Effector CD8-positive, alpha-beta T cell (primary cell): ENCODE measurements around the gene SUN3.

ENCODE experiments used
- DNase-seq: peaks from one replicate; lab custom pipeline; 2025; lab: John Stamatoyannopoulos, UW
- total RNA-seq, 4 experiments: gene quantifications; one replicate each; lab custom pipeline; 2026; lab: John Stamatoyannopoulos, UW

Gene SUN3, protein sequence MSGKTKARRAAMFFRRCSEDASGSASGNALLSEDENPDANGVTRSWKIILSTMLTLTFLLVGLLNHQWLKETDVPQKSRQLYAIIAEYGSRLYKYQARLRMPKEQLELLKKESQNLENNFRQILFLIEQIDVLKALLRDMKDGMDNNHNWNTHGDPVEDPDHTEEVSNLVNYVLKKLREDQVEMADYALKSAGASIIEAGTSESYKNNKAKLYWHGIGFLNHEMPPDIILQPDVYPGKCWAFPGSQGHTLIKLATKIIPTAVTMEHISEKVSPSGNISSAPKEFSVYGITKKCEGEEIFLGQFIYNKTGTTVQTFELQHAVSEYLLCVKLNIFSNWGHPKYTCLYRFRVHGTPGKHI
- total RNA-seq = 0 reads per million in 4 experiments

DNA sequence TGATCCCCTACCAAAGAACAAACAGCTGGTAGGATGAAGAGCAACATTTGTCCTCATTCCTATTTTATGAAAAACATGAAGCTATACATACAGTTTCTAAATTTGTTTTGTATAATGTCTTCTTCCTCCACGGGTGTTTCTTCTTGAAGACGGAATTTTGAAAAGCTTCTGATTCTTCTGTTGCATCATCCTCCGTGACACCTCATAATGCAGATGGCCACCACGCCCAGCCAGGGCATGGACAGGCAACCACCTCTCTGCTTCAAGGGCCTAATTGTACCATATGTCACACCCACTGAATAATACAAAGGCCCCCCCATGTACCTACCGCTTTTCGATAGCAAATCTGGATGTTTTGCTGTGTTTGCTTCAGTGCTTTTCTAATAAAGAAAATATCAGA lies at the start of gene SUN3:
SUN3 (minus strand) TSS at position 170 of the 400 bp plus-strand sequence; CDS start at position 1, 169 bp downstream.
- no peak for DNase-seq

DNA sequence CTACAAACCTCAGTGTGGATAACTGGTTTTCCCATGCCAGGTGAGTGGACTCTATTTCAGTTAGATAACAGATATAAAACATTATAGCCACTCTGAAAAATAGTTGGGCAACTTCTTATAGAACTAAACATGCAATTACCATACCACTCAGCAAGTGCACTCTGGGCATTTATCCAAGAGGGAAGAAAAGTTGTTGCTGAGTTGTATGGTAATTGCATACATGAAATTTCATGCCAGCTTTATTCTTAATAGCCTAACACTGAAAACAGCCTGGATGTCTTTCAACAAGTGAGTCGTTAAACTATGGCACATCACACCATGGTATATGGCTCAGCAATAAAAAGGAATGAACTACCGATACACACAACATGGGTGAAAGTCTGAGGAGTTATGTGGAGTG lies 49.6 kb upstream of the SUN3 start:
- no peak for DNase-seq

DNA sequence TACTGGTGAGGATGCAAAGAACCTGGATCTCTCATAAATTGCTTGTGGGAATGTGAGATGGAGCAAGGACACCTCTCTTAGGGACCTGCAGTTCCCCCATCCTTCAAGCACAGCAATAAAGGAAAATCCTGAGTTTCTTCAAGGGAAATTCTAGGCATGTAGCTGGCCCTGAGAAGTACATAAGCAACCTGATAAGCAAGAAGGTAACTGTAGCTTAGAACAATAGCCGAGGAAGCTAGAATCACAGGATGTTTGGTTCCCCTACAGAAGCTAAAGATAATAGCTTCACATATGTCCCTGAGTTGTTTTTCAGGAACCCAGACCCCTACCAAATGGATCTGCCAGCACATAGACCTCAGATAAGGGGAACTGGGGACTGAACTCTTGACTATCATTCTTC lies 48.5 kb upstream of the SUN3 start:
- no peak for DNase-seq

DNA sequence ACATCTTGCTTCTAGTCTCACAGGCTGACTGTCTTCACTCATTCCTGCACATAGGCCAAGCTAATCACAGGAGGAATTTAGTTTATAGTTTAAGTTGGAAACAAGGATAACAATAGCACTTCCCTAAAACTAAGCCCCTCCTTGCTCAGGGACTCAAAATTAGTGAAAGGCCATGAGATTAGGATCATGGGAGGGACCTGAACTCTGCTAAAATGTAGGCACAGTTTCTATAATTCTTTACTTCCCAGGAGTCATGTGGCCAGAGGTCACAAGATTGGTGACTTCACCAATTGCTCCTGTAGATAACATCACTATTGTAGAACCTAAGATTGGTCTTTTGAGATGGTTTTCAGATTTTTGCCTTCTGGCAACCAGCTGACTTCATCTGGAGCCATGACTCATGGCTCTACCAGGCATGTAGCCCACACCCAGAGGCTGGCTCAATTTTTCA lies 45.3 kb upstream of the SUN3 start:
- no peak for DNase-seq

DNA sequence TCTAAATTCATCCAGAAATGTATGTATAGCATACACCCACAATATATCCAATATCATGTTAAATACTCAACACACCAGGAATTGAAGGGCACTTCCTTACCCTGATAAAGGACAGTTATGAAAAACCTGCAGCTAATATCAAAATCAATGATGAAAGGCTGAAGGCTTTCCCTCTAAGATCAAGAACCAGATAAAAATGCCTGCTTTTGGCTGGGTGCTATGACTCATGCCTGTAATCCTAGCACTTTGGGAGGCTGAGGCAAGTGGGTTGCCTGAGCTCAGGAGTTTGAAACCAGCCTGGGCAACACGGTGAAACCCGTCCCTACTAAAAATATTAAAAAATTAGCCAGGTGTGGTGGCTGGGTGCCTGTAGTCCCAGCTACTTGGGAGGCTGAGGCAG lies 38.6 kb upstream of the SUN3 start:
- DNase-seq = no peak

DNA sequence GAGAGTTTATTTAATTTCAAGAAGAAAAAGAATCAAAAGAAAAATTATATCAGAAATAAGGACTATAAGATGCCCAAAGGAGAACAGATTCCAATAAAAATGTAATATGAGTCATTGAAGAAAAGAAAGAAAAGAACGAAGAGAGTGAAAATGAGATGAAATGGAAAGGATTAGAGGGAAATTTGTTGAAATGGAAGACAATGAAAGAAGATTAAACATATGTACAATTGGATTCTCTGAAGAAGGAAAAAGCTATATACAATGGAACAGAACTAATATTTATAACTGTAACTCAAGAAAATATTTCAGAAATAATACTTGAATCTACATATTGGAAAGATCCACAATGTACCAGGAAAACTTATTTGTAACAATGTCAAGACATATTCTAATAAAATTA lies 35.1 kb upstream of the SUN3 start:
- no peak for DNase-seq

DNA sequence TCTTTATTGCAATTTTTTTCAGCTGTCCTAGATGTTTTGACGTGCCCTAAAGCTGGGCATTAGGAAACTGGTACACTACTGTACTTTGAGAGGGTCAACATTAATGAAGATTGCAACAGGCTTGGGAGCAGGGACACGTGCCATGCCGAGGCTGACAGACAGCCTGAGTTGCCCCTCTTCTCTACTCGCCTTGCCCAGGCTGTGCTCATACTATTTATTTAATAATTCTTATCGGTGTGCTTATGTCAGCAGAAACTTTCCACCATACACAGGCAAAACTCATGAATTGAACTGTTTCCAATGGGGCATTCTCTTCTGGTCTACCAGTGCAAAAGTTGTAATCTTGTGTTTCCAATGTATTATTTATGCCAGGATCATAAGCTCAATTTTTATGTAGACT lies 30.8 kb upstream of the SUN3 start:
- no peak for DNase-seq

DNA sequence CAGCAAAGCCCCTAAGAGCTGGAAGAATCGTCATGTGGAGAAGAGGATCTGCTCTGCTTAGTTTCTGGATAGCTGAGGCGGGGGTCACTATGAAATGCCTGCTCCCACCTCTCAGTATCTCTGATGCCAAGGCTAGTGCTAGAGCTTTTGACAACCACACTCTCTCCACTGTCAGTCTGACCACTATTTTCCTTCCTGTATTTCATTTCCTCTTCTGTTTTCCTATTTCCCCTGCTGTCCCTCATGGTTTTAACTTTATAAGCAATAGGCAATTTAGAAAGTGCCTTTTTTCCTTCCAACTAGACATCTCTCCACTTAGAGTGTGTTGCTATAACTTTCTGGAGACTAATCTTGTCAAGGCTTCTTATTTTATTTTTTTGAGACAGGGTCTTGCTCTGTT lies 30.1 kb upstream of the SUN3 start:
- DNase-seq = no peak

DNA sequence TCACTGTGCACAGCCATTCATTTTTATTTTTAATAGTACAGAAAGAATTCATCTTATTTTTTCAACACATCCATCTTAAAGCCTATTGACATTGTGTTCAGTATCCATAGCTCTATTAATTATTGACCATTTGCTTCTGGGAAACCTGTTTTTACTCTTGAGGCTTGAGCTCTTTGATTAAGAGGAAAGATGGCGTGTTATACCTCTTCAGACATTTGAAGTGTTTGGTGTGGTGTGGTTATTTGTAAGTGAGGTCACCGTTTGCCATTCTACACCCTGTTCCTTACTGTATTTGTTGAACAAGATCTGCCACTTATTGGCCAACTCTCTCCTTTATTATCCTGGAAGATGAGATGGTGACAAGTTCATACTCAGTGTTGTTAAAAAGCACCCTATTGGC lies 24.8 kb upstream of the SUN3 start:
- DNase-seq = no peak

DNA sequence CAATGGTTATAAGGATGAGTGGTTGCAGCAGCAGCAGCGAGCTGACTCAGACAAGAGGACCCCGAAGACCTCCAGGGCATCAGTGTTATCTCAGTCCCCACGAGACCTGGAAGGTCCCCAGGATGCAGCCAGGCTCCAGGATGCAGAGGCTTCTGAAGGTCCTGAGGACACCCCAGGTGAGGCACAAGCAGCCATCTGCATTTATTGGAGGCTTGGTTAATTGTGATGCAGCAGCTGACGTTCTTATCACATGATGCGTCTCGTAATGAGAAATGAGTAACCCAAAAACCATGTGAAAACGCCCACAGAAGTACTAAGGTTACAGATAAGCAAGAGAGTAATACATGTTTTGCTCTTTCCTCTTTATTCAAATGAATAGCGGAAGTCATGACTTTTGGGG lies 23.8 kb upstream of the SUN3 start:
- DNase-seq = no peak

DNA sequence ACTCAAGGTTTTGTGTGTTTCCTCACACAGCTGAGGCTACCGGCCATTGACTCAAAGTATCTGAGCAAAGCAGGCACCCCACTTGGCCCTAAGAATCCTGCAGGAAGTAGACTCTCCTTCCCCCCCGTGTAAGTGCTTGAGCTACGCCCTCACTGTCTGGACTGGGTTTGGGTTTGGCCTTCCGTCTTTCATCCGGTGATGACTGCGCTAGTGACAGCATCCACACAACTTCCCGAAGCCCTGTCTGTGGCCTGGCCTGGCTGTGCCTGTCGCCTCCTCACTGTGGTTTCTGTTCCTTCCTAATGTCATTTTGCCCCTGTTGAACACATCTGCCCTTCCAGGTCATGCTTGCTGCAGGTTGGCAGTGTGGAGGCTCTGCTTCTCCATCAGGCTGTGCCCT lies 20.9 kb upstream of the SUN3 start:
- no peak for DNase-seq

DNA sequence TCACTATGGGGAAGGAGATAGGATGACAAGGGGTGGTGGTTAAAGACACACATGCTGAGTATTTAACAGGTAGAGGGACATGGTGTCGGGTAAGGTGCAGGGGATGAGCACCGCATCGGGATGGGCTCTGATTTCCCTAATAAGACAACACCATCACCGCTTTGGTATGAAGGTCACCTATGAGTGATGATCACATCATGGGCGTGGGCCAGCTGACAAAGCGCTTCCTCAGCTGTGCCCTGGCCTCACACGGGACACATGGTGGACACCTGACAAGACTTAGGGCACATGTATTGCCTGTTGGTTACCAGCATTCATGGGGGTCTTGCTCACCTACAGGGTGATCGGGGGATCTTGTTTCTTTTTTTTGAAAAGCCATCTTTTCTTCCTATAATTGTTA lies 19.2 kb upstream of the SUN3 start:
- no peak for DNase-seq

DNA sequence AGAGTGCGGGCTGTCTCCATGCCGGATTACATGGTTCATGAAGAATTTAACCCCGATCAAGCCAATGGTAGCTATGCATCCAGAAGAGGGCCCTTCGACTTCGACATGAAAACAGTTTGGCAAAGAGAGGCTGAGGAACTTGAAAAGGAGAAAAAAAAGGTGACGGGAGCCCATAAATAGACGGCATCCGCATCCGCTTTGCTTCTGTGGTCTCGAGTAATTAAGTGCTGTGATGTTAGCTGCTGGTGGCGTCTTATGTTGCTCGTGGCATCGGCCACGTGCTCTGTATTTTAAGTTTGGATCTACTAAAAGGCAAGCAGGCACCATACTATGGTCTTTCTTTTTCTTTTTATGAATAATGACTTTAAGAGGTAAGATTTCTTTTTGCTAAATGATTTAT lies 17.6 kb upstream of the SUN3 start:
- DNase-seq = no peak

DNA sequence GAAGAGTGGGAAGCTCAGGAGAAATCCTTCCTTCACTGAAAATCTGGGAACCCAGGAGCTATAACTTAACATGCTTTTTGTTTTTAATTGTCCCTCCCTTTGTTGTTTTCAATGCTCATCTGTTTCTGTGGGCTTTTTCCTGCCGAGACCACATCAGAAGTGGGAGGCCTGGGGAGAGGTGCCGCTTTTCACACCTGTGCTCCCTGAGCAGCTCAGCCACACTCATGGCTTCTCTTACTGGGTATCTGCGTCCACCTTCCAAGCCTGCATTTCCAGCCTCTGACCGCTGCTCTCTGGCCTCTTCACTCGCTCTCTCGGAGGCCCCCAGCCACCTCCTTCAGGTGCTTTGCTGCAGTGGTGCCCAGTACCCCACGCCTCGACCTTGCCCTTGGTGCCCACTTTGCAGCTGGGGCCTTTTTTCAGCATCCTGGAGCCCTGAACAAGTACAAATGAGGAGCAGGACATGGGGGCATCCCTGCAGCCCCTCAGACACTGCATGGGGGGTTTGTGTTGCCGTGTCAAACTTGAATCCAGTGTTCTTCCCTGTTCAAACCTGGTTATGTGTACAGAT lies 16.4 kb upstream of the SUN3 start:
- DNase-seq = no peak

DNA sequence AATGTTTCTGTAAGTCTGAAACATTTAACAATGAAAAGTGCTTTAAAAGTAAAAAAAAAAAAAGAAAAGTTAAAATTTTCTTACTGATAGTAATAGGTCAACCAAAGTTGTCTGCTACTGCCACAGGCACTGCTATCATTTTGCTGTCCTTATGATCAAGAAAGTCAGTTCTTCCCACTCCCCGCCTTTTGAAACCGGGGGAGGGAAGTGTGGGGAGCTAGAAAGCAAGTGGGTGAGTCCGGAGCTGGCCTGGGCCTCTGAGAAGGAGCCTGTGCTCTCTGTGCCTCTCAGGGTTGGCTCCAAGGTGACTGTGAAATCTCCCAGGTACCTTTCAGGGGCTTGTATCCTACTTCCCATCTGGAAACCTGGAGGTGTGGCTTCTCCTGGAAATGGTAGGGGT lies 13.7 kb upstream of the SUN3 start:
- no peak for DNase-seq

DNA sequence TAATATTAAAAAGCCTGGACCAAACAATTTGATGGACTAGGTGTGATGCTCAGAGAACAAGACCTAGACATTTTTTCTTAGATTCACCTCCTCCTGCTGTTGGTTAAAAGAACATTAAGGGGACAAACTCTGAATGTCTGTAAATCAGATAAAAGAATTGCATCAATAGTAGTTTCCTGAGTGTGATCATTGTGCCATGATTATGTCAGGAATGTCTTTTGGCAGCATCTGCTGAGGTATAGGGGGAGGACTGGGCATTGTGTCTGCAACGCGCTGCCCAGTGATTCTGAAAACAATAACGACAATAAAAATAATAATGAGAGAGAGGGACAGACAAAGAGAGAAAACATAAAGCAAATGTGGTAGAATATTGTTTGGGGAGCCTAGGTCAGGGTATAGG lies 13.3 kb upstream of the SUN3 start:
- DNase-seq = no peak

DNA sequence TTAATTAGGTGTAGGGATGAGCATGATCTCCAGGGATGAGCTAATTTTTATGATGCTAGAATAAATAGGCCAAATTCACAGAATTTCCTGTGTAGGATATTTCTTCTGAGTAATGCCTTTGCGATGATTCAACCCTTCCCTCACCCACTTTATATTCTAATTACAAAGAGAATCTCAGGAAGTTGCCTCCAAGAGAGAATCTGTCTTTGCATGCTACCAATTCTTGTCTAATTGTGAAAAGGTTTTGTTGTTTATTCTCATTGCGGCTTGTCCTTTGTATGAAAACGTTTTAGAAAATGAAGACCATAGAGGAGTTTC lies 12.7 kb upstream of the SUN3 start:
- no peak for DNase-seq

DNA sequence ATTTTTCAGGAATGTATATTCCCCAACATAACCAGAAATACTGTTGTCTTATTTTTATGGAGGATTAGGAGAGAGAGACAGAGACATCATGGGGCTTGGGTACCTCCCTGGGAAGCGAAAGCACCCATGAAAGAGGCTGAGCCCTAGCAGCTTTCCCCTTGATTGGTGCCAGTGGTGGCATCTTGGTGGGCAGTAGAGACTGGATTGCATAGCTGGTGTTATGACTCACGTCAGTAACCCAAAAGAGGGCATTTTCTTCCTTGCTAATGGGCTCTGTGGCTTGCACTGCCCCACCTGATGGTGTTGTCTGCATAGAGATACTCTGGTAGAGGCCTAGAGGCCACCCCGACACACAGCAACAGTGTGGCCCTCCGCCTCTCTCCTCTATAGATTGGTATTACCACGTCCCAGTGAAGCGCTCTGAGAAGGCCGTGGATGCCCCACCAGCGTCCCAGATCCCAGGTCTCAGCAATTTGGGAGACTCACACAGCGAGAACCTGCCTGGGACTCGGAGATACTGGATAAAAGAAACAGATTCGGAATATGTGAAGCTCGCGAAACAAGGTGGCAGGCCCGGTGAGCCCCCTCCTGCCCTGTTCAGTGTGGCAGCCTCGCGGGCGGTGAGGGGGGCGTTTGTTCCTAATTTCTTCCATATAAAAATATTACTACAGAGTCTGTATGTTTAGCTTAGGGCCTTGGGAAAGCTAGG lies 12.2 kb upstream of the SUN3 start:
- no peak for DNase-seq

DNA sequence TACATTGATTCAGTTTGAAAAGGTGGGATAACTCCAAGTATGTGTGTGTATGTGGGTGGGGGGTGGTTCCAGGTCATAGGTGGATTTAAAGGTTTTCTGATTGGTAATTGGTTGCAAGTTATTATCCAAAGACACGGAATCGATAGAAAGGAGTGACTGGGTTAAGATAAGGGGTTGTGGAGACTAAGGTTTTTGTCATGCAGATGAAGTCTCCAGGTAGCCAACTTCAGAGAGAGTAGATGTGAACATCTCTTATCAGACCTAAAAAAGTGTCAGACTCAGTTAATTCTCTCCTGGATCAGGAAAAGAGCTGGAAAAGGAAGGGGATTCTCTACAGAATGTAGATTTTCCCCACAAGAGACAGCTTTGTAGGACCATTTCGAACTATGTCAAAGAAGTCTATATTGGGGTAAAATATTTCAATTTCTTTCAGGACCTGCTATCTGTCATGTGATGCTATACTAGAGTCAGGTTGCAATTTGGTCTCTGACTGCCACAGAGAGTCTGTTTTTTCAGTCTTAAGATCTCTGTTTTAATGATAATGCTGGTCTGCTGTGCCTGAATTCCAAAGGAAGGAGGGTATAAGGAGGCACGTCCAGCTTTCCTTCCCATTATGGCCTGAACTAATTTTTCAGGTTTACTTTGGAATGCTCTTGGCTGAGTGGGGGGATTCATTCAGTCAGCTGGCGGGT lies 10.1 kb upstream of the SUN3 start:
- no peak for DNase-seq

DNA sequence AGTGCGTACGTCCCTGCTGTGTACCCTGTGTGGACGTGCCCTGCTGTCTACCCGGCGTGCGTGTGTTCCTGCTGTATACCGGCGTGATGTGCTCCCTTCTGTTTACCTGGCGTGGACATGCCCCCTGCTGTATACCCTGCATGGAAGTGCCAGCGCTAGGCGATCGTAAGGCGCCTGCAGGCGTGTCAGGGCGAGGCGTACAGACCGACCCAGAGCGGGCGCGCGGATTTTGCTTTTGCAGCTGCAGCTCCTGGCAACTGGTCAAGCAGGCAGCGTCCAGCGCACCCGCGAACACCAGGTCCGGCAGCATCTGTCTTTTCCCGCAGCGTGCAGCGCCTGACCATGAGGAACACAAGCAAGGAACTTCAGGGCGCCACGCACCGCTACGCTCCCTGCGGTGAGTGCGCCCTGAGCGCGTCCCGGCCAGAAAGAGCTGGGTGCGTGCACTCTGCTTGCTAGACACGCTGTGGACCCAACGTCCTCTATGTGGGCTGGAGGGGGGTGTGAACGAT lies 7.1 kb upstream of the SUN3 start:
- DNase-seq = no peak

DNA sequence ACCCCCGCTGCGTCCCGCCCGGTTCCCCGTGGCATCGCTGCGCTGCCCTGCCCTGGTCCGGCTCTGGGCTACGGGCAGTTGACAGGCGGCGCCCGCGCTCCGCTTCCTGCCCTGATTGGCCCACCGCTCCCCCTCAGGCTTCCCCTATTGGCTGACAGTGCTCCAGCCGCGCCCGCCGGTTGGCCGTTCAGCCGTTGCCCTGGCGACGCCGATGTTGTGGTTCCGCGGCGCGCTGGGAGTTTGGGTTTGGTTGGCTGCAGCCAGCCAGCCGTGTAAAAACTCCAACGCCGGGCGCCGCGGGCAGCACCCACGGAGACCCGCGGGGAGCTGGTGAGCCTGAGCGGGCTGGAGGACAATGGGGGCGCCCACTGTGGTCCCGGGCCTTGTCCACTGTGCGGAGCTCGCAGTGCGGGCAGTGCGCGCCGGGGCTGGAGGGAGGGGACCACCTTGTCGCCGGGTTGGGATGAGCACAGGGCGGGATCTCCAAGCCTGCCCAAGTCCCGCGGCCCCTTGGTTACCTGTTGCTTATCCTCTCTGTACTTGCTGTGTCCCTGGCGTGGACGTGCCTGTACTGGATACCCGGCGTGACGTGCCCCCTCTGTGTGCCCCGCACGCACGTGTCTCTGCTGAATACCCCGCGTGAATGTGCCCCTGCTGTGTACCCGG lies 6.5 kb upstream of the SUN3 start, which contains the start of gene C7orf57:
C7orf57 (plus strand) TSS at position 243 of the 666 bp plus-strand sequence. CDS start 766 bp downstream, outside the sequence.
- peak; percentile 76 for DNase-seq

DNA sequence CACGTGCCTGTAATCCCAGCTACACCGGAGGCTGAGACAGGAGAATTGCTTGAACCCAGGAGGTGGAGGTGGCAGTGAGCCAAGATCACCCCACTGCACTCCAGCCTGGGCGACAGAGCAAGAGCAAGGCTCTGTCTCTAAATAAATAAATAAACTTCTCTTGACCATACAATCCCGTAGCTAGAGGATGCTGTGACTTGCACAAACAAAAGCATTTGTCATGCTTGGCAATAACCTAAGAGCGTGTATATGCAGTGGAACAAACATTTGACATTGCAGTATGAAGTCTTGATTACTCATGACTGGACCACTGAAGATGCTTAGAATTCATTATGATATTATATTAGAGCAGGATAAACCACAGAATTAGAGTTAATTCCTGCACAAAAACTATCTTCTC lies 5.0 kb upstream of the SUN3 start:
- DNase-seq = no peak
